Activated CD4-positive, alpha-beta T cell treated with anti-CD3 and anti-CD28 coated beads, Interleukin-10, Interleukin-2, amounts not matched to agents 100 ng/mL and 50 ng/mL, durations not matched to agents 16 hours and 8 hours (primary cell): ENCODE results near the gene SPOCK1.
"Not testable (repeated sequence)": the region's sequence is repeated elsewhere in the genome, so short reads cannot be mapped to it uniquely, and the experiment has no call there.

Experiments
- DNase-seq: peaks from one replicate; pipeline ENCODE4 v3.0.0-alpha.2; 2020

SPOCK1 gene

GRCh38 chr5:137393196-137393993, 105.7 kb downstream of the SPOCK1 start:
- DNase-seq, result no peak

- no peak for DNase-seq
These were observed 106.9 kb downstream of the SPOCK1 start for GRCh38 chr5:137392261-137392660.

GRCh38 chr5:137391044-137391443, 108.1 kb downstream of the SPOCK1 start:
- not testable (repeated sequence) for DNase-seq

- DNase-seq, result no peak
These were observed 110.1 kb downstream of the SPOCK1 start for GRCh38 chr5:137389042-137389441.

- no peak for DNase-seq
These were observed 114.1 kb downstream of the SPOCK1 start for GRCh38 chr5:137385064-137385463.

GRCh38 chr5:137383909-137384308, 115.2 kb downstream of the SPOCK1 start:
- DNase-seq, result no peak

- DNase-seq, result no peak
These were observed 117.6 kb downstream of the SPOCK1 start for GRCh38 chr5:137381555-137381954.

GRCh38 chr5:137379555-137380286, 119.4 kb downstream of the SPOCK1 start:
- DNase-seq, result no peak

GRCh38 chr5:137375741-137376526, 123.2 kb downstream of the SPOCK1 start:
- no peak for DNase-seq

- DNase-seq, result no peak
These were observed 124.9 kb downstream of the SPOCK1 start for GRCh38 chr5:137374110-137374714.

GRCh38 chr5:137372773-137373160, 126.4 kb downstream of the SPOCK1 start:
- DNase-seq, result no peak

- no peak for DNase-seq
These were observed 126.9 kb downstream of the SPOCK1 start for GRCh38 chr5:137372016-137372772.

GRCh38 chr5:137370096-137371071, 128.7 kb downstream of the SPOCK1 start:
- no peak for DNase-seq

- DNase-seq, result no peak
These were observed 130.5 kb downstream of the SPOCK1 start for GRCh38 chr5:137368651-137369050.

GRCh38 chr5:137367951-137368350, 131.2 kb downstream of the SPOCK1 start:
- no peak for DNase-seq

GRCh38 chr5:137366526-137366925, 132.6 kb downstream of the SPOCK1 start:
- DNase-seq, result no peak

- DNase-seq, result no peak
These were observed 133.8 kb downstream of the SPOCK1 start for GRCh38 chr5:137365126-137365865.

- no peak for DNase-seq
These were observed 137.8 kb downstream of the SPOCK1 start for GRCh38 chr5:137361280-137361679.

- DNase-seq, result no peak
These were observed 138.5 kb downstream of the SPOCK1 start for GRCh38 chr5:137360607-137361006.

- DNase-seq, result no peak
These were observed 139.2 kb downstream of the SPOCK1 start for GRCh38 chr5:137359941-137360340.
